NCI-H1417 treated with DMSO at 0.1 percent for 48 hours (cell line): ENCODE data around the gene CPEB3.
"Not testable (repeated sequence)": the region's sequence is repeated elsewhere in the genome, so short reads cannot be mapped to it uniquely, and the experiment has no call there.

Experiments
- DNase-seq: peaks from one replicate; lab custom pipeline; 2025; lab: John Stamatoyannopoulos, UW

CPEB3 gene

DNA sequence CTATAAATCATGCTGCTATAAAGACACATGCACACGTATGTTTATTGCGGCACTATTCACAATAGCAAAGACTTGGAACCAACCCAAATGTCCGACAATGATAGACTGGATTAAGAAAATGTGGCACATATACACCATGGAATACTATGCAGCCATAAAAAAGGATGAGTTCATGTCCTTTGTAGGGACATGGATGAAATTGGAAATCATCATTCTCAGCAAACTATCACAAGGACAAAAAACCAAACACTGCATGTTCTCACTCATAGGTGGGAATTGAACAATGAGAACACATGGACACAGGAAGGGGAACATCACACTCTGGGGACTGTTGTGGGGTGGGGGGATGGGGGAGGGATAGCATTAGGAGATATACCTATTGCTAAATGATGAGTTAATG is 149.7 kb downstream of the CPEB3 start:
- not testable (repeated sequence) for DNase-seq

DNA sequence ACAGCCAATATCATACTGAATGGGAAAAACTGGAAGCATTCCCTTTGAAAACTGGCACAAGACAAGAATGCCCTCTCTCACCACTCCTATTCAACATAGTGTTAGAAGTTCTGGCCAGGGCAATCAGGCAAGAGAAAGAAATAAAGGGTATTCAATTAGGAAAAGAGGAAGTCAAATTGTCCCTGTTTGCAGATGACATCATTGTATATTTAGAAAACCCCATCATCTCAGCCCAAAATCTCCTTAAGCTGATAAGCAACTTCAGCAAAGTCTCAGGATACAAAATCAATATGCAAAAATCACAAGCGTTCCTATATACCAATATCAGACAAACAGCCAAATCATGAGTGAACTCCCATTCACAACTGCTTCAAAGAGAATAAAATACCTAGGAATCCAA is 156.8 kb downstream of the CPEB3 start:
- DNase-seq: not testable (repeated sequence)

DNA sequence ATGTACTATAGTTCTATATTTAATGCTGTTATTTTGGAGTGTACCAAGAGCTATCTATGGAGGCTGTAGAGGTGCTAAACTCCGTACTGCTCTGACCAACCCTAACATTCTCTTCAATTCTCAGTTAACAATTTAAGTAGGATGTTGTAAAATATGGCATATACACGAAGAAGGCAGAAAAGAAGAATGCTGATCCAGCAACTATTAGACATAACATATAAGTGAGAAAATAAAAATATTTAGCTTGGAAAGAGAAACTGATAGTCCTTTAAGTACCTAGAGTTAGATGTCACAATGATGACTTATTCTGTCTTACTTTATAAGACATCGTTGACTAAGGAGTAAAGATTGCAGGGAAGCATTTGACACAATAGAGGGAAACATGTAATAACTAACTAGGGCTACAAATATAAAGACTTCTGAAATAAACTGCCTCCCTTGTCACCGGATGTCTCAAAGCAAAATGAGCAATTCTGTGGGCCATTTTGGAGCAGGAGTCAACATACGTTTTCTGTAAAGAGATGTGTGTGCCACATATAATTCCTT is 159.5 kb downstream of the CPEB3 start:
- DNase-seq: no peak

DNA sequence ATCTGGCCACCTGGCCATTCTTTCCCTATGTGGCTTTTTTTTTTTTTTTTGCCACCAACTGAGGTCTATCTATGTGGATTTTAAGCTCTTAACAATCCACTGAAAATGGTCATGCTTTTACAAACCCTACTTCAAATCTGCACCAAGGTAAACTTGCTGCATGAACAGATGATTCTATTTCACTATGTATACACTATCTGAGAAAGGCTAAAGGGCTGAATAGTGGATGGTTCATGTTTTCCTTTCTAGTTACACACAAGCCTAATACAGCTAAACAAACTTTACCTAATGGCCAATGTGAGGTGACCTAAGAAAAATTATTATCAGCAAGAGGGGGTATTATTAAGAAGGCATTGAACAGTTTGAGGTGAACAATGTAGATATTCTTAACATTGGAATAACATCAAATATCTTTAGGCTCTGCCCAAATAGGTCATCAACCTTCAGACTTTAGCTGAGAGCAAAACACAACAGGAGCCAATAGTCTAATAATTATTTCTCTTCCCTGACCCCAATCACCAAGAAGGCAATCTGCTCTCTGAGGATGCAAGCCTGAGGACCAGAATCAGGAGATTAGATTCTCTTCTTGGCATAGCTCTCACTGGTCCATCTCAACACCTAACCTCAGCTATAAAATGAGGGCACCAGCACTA is 160.1 kb downstream of the CPEB3 start:
- DNase-seq: no peak

DNA sequence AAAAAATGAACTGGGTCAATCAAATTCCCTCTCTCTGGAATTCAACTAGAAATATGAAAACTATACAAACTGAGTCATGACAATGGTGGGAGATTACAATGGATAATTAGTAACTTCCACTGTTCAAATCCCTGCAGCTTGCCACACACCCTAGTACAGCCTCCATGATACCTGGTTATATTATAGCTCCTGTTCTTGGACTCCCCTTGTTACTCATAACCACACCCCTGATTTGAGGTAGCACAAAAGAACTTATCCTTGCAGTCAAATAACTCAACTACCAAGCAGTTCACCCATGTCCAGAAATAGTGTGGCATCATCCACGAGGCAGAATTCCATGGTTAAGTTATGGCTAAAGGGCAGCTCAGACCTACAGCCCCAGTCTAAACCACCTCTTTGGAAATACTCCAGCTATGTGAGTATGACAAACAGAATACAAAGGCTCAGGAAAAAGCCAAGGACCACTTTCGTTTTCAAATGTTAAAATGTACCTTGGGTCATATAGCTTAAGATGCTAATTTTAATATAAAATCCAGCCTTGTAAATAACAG is 164.7 kb downstream of the CPEB3 start:
- no peak for DNase-seq

DNA sequence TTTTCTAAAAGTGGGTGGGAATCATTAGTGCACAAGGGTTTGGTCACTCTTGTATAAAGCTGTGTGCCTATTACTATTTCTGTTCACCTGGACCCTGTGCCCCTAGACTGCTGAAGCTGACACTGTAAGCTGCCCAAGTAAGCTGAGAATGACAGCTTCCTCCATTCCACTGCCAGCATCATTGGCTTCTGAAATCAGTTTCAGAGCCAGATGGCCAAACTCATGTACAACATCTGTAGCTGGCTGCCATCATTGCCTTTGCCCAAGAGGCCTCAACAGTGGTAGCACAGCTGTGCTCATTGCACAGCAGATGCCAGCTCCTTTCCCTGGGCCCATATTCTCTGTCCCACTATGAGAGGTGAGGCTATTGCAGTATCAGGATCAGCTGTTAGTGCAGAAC is 165.7 kb downstream of the CPEB3 start:
- no peak for DNase-seq

DNA sequence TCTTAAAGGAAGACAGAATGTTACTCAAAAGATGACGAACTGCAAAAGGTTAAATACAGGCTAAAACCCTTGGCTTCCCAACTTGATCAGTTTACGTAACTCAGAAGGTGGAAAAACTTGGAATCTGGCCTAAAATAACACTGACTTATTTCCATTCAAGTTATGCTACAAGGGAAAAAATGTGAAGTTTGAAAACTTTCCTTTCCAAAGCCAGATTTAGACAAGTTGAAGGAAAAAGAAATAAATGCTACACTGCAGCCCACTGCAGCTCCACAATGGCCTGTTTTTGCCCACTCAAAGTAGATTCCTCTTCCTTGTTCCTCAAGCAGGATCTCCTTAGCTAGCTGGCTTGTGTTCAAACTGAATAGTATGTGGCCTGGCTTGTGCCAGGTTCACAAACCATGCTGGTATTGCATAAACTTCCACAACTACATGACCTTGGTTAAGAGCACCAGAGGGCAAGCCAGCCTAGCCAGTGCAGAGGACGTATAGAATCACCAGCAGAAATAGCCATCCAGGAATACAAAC is 166.2 kb downstream of the CPEB3 start:
- no peak for DNase-seq

DNA sequence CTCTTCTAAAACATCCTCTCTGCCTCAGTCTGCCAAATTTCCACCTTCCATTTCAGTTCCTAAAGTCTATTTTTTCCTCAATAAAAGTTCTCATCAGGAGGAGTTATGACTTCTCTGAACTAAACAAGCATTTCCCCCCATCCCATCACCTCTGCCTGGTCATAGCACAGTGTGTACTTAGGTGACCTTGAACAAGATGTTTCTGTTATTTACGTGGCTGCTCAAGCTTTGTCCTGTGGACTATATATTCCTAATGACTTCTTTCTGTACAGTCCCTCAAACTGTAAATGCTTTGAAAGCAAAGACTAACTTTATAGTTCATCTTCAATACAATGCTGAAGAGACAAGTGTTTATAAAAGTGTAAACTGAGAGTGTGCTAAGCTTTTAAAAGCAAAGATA is 166.9 kb downstream of the CPEB3 start:
- DNase-seq: no peak

DNA sequence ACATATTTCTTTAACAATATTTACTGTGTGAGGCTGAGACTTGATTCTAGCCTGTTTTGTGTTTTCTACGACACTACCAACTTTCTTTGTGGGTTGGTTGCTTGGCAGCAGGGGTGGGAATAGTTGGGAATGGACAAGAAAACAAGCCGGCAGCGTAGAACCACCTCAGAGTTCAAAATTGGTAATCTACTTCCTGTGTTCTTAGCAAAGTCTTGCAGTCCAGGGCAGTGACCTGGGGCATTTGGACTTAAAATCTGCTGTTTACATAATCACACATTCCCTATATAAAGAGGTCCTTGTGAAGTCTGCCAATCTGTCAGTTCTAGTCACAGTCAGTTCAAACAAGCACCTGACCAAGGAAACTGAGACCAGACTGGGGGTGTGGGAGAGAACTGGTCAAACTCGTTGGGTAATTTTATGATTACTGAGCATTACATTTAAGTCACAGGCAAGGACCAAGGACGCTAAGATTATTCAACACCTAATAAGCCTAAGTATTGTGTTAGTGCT is 167.9 kb downstream of the CPEB3 start:
- no peak for DNase-seq

DNA sequence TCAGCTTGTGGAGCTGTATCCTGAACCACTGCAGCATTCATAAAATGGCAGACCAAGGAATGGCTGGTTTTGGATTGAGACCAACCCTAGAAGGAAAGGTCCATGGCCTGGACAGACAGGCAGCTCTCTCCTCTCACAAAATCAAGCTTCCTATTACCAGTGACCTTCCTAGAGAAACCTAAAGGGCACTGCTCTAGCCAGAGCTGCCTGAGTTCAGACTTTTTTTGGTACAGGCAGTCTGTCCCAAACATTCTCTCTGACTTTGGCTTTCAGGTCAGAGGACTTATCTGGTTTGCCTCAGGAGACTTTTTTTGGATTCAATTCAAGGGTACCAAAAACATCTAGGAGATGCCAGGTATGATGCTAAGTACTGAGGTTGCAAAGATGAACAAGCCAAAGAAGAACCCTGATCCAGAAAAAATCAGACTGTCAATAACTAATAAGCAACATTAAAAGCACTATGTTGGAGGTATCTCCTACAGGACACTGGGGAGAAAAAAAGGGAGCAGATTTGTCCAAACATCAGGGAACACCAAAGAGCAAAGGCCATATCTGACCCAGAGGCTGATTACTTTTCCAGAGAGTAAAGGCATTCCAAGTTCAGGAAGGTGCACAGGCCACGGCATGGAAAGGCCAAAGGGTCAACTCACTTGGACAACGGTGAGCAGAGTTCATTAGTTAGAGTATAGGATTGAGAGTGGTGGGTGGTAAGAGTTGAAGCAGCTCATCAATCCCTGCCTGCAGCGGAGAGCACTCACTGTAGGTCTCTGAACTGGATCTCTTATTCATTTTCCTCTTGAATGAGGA is 169.0 kb downstream of the CPEB3 start:
- DNase-seq: no peak

DNA sequence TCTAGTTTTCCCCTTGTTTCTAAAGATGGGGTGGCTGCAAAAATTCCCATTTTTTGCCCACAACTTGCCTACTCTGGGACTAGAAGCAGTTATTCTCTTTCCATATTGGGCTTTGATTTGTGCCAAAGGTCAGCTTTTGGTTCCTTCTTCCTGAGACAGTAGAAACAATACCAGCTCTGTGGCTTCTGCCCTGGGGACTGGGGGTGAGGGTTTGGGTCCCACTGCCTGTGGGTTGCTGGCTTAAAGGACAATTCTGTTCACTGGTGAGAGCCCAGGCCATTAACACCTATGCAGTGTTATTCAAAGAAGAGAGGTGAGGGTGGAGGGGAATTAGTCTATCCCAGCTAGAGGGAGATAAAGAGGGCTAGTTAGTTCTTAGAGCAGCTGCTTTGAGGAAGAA is 171.5 kb downstream of the CPEB3 start:
- DNase-seq: no peak

DNA sequence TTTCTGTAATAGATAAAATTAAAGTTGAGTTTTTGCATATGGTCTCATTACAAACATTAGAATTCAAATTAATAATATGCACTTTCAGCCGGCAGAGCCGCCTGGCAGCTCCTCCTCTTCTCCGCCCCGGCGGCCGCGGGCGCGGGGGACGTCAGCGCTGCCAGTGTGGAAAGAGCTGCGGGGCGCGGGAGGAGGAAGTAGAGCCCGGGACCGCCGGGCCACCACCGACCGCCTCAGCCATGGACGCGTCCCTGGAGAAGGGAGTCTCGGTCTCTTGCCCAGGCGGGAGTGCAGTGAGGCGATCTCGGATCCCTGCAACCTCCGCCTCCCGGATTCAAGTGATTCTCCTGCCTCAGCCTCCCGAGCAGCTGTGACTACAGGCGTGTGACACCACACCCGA is 176.0 kb downstream of the CPEB3 start:
- not testable (repeated sequence) for DNase-seq

DNA sequence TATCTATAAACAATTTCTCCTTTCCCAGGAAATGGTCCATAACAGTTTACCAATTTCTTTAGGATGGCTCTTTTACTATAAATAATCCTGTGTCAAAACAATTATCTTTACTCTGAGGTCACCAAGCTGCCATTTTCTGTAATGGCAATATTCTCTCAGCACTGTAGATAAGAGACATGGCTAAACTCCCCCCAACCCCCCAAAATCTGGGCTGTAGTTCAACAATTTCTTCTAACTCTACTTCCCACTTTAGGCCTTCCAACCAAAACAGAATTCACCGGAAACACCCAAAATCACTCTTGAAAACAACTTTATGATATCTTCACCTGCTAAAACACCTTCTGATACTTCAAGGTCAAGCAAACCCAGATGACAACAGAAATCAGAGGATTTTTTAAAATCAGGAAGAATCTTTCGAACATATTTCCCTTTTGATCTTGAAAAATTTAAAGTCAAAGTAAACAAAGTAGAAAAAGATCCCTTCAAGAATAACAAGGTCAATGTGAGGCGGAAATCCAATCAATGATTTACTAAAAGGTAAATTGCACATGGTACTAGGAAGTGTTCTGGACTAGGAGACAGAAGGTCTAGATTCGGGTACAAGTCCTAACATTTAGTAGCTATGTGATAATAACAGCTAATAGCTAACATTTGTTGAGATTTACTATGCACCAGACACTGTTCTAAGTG is 176.8 kb downstream of the CPEB3 start:
- no peak for DNase-seq

DNA sequence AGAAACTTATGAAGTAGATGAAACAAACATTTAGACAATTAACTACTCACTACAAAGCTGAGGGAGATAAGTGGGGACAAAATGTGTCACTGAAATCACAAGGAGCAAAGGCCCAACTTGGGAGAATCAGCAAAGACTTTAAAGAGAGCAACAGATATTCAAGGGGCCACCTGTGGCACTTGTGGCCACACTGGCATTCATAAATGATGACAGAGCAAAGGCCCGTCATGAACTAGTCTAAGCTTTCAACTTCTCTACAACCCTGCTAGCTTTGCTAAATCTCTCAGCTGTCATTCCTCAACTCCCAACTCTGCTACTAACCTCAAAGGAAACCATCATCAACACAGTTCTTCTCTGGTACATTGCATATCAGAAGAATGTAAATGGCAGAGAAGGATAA is 178.4 kb downstream of the CPEB3 start:
- DNase-seq: no peak

DNA sequence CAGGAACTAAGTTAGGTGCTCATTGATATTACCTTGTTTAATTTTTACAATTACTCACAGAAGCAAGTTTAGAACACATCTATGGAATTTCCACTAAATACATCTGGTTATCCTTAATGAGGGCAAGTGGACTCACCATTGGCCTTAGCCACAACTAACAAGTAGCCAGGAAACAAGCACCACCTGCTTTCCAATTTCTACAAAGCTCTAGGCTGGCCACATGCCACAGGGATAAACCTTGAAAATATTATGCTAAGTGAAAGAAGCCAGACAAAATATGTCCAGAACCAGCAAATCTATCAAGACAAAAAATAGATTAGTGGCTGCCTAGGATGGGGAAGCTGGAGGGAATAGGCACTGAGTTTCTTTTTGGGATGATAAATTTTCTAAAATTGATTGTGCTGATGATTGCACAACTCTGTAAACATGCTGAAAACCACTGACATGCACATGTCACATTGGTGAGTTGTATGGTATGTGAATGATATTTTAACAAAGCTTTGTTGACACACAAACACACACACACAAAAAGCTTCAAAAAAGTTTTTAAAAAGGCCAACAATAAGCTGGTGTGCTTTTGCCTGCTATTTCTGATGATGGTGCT is 179.4 kb downstream of the CPEB3 start:
- DNase-seq: no peak

DNA sequence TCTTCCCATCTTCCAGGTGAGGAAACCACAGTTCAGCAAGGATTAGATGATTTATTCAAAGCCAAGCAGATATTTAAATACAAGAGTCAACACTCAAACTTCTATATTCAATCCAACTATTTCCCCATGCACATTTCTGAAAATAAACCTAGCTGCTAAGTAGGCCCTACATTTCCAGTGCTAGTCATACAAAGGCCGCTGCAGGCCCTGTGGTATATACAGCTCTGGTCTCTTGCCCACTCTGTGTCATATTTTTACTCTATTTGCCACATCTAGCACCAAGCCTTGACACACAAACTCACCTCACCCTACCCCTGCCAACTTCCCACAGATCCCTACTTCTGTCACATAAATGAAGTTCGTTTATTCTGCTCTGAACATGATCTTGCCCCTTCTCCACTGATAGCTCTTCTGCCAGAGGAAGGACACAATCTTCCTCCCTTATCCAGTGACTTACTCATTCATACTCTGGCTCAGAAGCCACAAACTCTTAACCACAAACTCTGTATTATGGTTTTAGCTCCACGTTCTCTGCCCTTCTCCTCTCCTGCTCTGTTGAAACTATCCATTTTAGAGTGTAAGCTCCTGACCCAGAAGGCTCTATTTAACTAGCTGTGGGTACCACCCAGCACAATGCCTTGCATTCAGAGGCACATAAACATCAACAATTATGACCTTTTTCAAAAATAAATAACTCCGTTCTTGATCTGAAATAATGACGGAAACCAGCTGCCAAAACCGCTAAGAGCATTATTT is 180.7 kb downstream of the CPEB3 start:
- no peak for DNase-seq

DNA sequence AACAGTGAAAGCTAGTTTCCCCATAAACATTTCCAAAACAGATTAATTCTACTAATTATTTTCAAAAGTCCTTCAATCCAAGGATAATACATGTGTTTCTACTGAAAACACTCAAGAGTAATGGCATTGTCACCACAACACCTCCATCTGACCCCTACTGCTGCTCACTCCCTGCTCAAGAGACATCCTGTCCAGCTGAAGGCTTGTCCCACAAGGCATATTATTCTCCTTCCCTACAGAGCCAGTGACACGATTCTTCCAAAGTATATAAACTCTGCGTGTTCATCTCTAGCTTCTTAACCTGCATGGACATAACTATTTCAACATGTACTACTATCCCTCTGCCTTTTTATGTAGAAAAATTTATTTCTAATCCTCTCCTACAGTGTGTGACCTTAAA is 182.1 kb downstream of the CPEB3 start:
- no peak for DNase-seq

DNA sequence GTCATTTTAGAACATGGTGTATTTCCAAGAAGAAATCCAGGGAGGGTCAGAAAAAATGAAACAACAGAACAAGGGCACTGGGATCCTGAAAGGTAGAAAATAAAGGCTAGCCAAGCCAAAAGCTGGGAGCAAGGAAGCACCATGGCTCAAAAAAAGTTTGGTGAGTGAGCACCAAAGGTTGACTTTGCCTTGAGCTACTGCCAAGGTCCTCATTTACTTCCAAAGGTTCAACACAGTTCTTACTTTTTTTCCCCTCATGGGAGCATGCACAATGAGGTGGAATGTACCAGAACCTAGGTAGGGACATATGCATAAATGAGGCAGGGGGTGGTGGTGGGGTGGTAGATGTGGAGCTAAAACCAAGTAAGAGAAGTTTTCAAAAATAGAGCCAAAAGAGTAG is 182.8 kb downstream of the CPEB3 start:
- DNase-seq: no peak

DNA sequence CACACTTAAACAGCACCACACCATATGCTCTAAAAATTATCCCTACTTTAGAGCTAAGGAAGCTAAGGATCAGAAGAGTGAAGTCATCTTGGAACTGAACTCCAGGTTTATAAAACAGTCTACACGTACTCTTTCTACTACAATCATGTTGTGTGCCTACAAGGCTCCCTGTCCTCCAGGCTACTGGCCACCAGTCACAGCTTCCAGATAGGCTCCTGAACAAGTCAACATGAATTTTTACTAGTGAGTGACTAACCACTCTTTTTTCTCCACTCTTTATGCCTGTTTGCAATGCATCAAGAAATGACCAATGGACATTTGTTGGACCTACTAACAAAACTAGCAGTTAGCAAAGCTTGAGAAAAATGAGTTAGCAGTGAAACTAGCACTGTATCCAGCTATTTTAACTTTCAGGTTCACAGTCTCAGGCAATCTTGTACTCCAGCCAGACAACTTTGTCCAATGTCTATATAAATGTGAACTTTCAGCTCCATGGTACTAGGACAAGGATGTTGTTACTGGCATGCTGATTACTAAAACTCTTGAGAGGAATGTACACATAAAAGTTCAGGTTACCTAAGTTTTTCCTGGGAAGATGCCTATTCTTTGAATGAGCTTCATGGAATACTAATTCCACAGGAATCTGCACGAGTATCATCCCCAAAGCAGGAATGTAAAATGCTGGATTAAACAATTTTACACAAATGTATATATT is 187.3 kb downstream of the CPEB3 start:
- DNase-seq: no peak

DNA sequence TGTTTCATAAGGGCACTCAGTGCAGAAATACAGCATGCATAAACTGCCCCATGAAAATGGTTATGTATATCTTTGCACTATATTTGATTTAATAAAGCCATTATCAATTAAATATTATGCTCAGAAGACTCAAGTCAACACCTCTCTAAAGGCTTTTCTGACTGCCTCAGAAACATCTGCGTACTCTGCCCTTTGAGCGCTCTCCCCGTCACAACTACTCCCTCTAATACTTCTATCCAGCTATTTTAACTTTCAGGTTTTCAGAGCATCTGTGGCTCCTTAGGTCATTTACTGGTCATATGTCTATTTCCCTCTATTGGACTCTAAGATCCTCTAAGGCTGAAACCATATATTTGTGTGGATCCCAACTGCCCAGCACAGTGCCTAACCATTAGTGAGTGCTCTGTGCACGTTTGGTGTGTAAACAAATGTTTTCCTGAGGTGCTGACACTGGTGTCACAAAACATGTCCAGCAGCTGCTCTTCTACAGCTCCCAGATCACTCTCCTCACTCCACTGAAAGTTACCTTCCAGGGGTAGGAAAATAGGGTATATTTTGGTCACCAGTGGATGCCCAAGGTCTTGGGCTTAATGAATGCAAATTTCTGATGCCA is 188.2 kb downstream of the CPEB3 start:
- DNase-seq: no peak
